ENCODE data around the gene DDX59.
"Not testable (repeated sequence)": the region's sequence is repeated elsewhere in the genome, so short reads cannot be mapped to it uniquely, and the experiment has no call there.

The DDX59 gene

DNA sequence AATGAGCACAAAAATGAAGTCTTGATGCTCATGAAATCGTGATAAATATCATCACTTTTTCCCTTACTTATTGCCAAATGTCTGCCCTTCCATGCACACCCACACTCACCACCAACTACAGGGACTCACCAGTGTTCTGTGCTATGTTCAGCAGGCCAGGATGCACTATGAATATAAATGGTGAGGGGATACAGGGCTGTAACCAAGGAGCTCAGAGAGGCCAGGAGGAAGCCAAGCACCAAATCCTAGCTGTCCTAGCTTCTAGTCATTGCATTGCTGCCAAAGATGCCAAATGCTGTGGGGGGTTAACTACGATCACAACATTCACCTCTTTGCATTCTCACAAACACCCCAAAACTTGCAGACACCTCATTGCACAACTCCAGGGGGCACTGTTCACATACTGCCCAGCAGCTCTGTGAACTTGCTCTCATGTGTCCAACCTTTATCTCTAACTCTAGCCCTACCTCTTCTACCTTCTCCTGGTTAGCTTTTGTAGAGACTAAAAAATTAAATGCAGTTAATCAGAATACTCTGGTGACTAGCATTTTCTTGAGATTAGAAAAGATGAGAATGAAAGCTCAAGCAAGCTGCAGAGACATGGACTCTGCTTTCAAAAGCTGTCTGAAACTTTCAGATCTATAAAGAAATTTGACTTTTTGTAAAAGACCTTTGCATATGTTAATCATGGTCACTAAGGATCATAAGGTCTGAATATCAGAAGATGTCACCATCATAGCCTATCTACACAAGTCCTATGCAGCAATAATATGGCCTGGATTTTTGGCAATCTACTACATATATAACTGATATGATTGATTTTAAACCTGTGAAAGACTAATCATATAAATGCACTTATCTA, 35.2 kb downstream of the DDX59 start:
- Histone ChIP-seq H4K20me1 (ENCODE audit: insufficient read depth, low read length, poor library complexity, severe bottlenecking) (no peaks in the 10 kb centered on the region), H3K36me3 (ENCODE audit: insufficient read depth, low read length) (no peaks in the 10 kb centered on the region), H3K79me2 (ENCODE audit: insufficient read depth, low read length) (no peaks in the 10 kb centered on the region), H3K9ac (ENCODE audit: low read depth, low read length, poor library complexity, severe bottlenecking) (no peak overlapping the region), H3K4me3 (ENCODE audit: low read length, poor library complexity, severe bottlenecking) (no peak overlapping the region), H3K9me3 (ENCODE audit: insufficient read depth, low read depth, low read length) (no peaks in the 10 kb centered on the region), H3K27me3 (ENCODE audit: insufficient read depth, low read length, poor library complexity, severe bottlenecking) (no peaks in the 10 kb centered on the region), H3K4me2 (ENCODE audit: low read depth, low read length, poor library complexity, severe bottlenecking) (no peak overlapping the region), H3K9me2 (replicated peaks; ENCODE audit: low read depth, low read length) (no peaks in the 10 kb centered on the region), H3K4me1 (ENCODE audit: insufficient read depth, low read length, poor library complexity, severe bottlenecking) (no peaks in the 10 kb centered on the region), H3F3A (ENCODE audit: low read depth) (no peaks in the 10 kb centered on the region), H2AFZ (ENCODE audit: low read length) (no peak overlapping the region)
- TF ChIP-seq EZH2phosphoT487 (IDR thresholded peaks at IDR 0.05; ENCODE audit: borderline replicate concordance): no peak
- peak; percentile 53 for TF ChIP-seq CTCF (conservative IDR thresholded peaks at IDR 0.05; ENCODE audit: low read length)

DNA sequence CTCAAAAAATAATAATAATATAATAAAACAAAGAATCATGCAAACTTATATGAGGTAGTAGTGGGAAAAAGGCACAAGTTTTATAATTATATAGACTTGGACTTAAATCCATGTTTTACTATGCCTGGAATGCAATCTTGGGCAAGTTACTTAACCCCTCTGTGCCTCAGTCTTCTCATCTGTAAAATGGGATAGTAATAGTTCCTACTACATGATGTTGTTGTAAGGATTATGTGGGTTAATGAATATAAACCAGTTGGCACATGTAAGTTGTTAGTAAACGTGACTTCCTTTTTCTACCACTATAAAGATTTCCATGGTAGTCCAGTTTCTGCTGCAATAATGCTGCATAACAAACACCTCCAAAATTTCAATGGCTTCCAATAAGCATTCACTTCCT, 38.3 kb downstream of the DDX59 start:
- Histone ChIP-seq H3K27me3 (ENCODE audit: insufficient read depth, low read length, poor library complexity, severe bottlenecking) (no peaks in the 10 kb centered on the region), H3K36me3 (ENCODE audit: insufficient read depth, low read length) (no peaks in the 10 kb centered on the region), H4K20me1 (ENCODE audit: insufficient read depth, low read length, poor library complexity, severe bottlenecking) (no peaks in the 10 kb centered on the region), H3K4me3 (ENCODE audit: low read length, poor library complexity, severe bottlenecking) (no peak overlapping the region), H3K9ac (ENCODE audit: low read depth, low read length, poor library complexity, severe bottlenecking) (no peak overlapping the region), H3F3A (ENCODE audit: low read depth) (no peaks in the 10 kb centered on the region), H3K4me2 (ENCODE audit: low read depth, low read length, poor library complexity, severe bottlenecking) (no peak overlapping the region), H3K9me2 (replicated peaks; ENCODE audit: low read depth, low read length) (no peaks in the 10 kb centered on the region), H2AFZ (ENCODE audit: low read length) (no peak overlapping the region), H3K79me2 (ENCODE audit: insufficient read depth, low read length) (no peaks in the 10 kb centered on the region), H3K9me3 (ENCODE audit: insufficient read depth, low read depth, low read length) (no peaks in the 10 kb centered on the region), H3K4me1 (ENCODE audit: insufficient read depth, low read length, poor library complexity, severe bottlenecking) (no peaks in the 10 kb centered on the region)
- TF ChIP-seq EZH2phosphoT487 (IDR thresholded peaks at IDR 0.05; ENCODE audit: borderline replicate concordance) (no peak), CTCF (conservative IDR thresholded peaks at IDR 0.05; ENCODE audit: low read length) (no peak)

GRCh38 chr1:200630515-200630899, 39.2 kb downstream of the DDX59 start:
- H3K36me3 ChIP-seq (ENCODE audit: insufficient read depth, low read length); H3K27me3 ChIP-seq (ENCODE audit: insufficient read depth, low read length, poor library complexity, severe bottlenecking); H3K4me3 ChIP-seq (ENCODE audit: low read length, poor library complexity, severe bottlenecking); H4K20me1 ChIP-seq (ENCODE audit: insufficient read depth, low read length, poor library complexity, severe bottlenecking); H3K9me3 ChIP-seq (ENCODE audit: insufficient read depth, low read depth, low read length); H3F3A ChIP-seq (ENCODE audit: low read depth); H3K79me2 ChIP-seq (ENCODE audit: insufficient read depth, low read length); H3K4me2 ChIP-seq (ENCODE audit: low read depth, low read length, poor library complexity, severe bottlenecking); H3K4me1 ChIP-seq (ENCODE audit: insufficient read depth, low read length, poor library complexity, severe bottlenecking); H3K9ac ChIP-seq (ENCODE audit: low read depth, low read length, poor library complexity, severe bottlenecking); H2AFZ ChIP-seq (ENCODE audit: low read length); H3K9me2 ChIP-seq (replicated peaks; ENCODE audit: low read depth, low read length): not testable (repeated sequence)

Data from Loucy (cell line).